SU-DHL-6 (cell line): ENCODE results near the gene CNTNAP5.

ENCODE experiments used
- H2AFZ ChIP-seq: fragments of 200-600 bp; sonication (generic); 2 replicates; pipeline ENCODE4 v1.6.1; 2014; ENCODE audit warnings: low read depth, mild to moderate bottlenecking, moderate library complexity, mixed read lengths, antibody characterized with exemption, low read length; ENCODE audit not compliant: severe bottlenecking
- H3F3A ChIP-seq: fragments of 200-600 bp; shearing (Covaris generic); 2 replicates; pipeline ENCODE4 v1.6.0; 2016; ENCODE audit warnings: antibody characterized with exemption, mild to moderate bottlenecking; ENCODE audit not compliant: insufficient read depth
- H3K27ac ChIP-seq: fragments of 200-600 bp; sonication (generic); 2 replicates; pipeline ENCODE4 v1.5.1; 2016; ENCODE audit warnings: low read depth, mild to moderate bottlenecking, low read length, moderate library complexity, mixed read lengths
- H3K27me3 ChIP-seq: fragments of 200-600 bp; sonication (generic), shearing (Covaris generic); 2 replicates; pipeline ENCODE4 v1.6.0; 2014; ENCODE audit warnings: mild to moderate bottlenecking, low read length
- H3K36me3 ChIP-seq: fragments of 200-600 bp; sonication (generic); 2 replicates; pipeline ENCODE4 v1.6.1; 2014; ENCODE audit warnings: mild to moderate bottlenecking, low read length, mixed read lengths
- H3K4me2 ChIP-seq: fragments of 300-600, 200-600 bp; shearing (Covaris generic), sonication (generic); 2 replicates; pipeline ENCODE4 v1.6.0; 2014; ENCODE audit warnings: low read length, low read depth, mild to moderate bottlenecking; ENCODE audit not compliant: poor library complexity, severe bottlenecking
- H3K4me3 ChIP-seq: fragments of 200-600 bp; sonication (generic); 2 replicates; pipeline ENCODE4 v1.5.1; 2014; ENCODE audit warnings: antibody characterized with exemption, low read length, mild to moderate bottlenecking, mixed read lengths; ENCODE audit not compliant: insufficient read depth, poor library complexity, severe bottlenecking
- H3K79me2 ChIP-seq: fragments of 200-600 bp; sonication (generic); 2 replicates; pipeline ENCODE4 v1.6.1; 2014; ENCODE audit warnings: mild to moderate bottlenecking, low read length, moderate library complexity; ENCODE audit not compliant: insufficient read depth
- H3K9ac ChIP-seq: fragments of 200-600 bp; sonication (generic); 2 replicates; pipeline ENCODE4 v1.7.0; 2014; ENCODE audit warnings: mild to moderate bottlenecking, low read length
- H3K9me2 ChIP-seq: fragments of 200-600 bp; sonication (generic); replicated peaks from 2 replicates; pipeline ENCODE4 v1.6.1; 2014; ENCODE audit warnings: low read length; ENCODE audit not compliant: insufficient read depth
- H3K9me3 ChIP-seq: fragments of 200-600 bp; sonication (generic); 2 replicates; pipeline ENCODE4 v1.6.1; 2014; ENCODE audit warnings: low read length, mixed read lengths; ENCODE audit not compliant: insufficient read depth
- H4K20me1 ChIP-seq: fragments of 200-600 bp; sonication (generic); 2 replicates; pipeline ENCODE4 v1.6.1; 2014; ENCODE audit warnings: low read depth, mild to moderate bottlenecking, antibody characterized with exemption, low read length, moderate library complexity, mixed read lengths
- CTCF ChIP-seq: fragments of 200-600 bp; sonication (generic); IDR thresholded peaks from one replicate; pipeline ENCODE4 v1.5.1; 2017; ENCODE audit warnings: antibody characterized with exemption, mild to moderate bottlenecking, low read length, moderate library complexity; ENCODE audit not compliant: insufficient read depth, poor library complexity, severe bottlenecking
- EZH2phosphoT487 ChIP-seq: fragments of 200-600 bp; sonication (generic), shearing (Covaris generic); conservative IDR thresholded peaks from 2 replicates; pipeline ENCODE4 v1.6.1; 2018; ENCODE audit warnings: mild to moderate bottlenecking, antibody characterized with exemption, low read length, moderate library complexity, mixed read lengths

The CNTNAP5 gene

GRCh38 chr2:123999681-124000080 is 25.4 kb upstream of the CNTNAP5 start:
- Histone ChIP-seq H3K9me3 (no peaks in the 10 kb centered on the region), H3K4me3 (no peak overlapping the region), H3K79me2 (no peaks in the 10 kb centered on the region), H3K36me3 (no peaks in the 10 kb centered on the region), H3K4me2 (no peak overlapping the region), H2AFZ (no peak overlapping the region), H4K20me1 (no peaks in the 10 kb centered on the region), H3F3A (no peaks in the 10 kb centered on the region), H3K27ac (no peak overlapping the region), H3K27me3 (no peaks in the 10 kb centered on the region), H3K9me2 (no peaks in the 10 kb centered on the region), H3K9ac (no peak overlapping the region)
- TF ChIP-seq EZH2phosphoT487: no peak
- TF ChIP-seq CTCF: no peak

GRCh38 chr2:124001696-124002430 is 23.2 kb upstream of the CNTNAP5 start:
- H3K36me3 ChIP-seq: no peaks in the 10 kb centered on the region
- TF ChIP-seq EZH2phosphoT487: no peak
- TF ChIP-seq CTCF: no peak
- no peaks in the 10 kb centered on the region for H3K9me2 ChIP-seq
- H3K27ac ChIP-seq: no peak overlapping the region
- H3K27me3 ChIP-seq: no peaks in the 10 kb centered on the region
- no peak overlapping the region for H3K4me2 ChIP-seq
- no peak overlapping the region for H3K9ac ChIP-seq
- H3K79me2 ChIP-seq: no peaks in the 10 kb centered on the region
- H3K4me3 ChIP-seq: no peak overlapping the region
- H3F3A ChIP-seq: no peaks in the 10 kb centered on the region
- no peaks in the 10 kb centered on the region for H3K9me3 ChIP-seq
- H4K20me1 ChIP-seq: no peaks in the 10 kb centered on the region
- H2AFZ ChIP-seq: no peak overlapping the region

- Histone ChIP-seq H3K27me3 (no peaks in the 10 kb centered on the region), H3K4me2 (no peak overlapping the region), H3K9me2 (no peaks in the 10 kb centered on the region), H3K9me3 (no peaks in the 10 kb centered on the region), H3F3A (no peaks in the 10 kb centered on the region), H3K4me3 (no peak overlapping the region), H3K36me3 (no peaks in the 10 kb centered on the region), H3K79me2 (no peaks in the 10 kb centered on the region), H2AFZ (no peak overlapping the region), H3K9ac (no peak overlapping the region), H4K20me1 (no peaks in the 10 kb centered on the region), H3K27ac (no peak overlapping the region)
- TF ChIP-seq CTCF: no peak
- no peak for TF ChIP-seq EZH2phosphoT487
Observed at GRCh38 chr2:124018890-124019289, 6.2 kb upstream of the CNTNAP5 start.
